Stomach (tissue), 9 donors: ENCODE measurements around the gene GPX5. TPM values are rescaled to one million over a fixed set of nuclear protein-coding genes. Genes with fewer than 3 reads are reported as not detected.
"Not testable (repeated sequence)": the region's sequence is repeated elsewhere in the genome, so short reads cannot be mapped to it uniquely, and the experiment has no call there.

Source experiments
- DNase-seq, 2 donors: peaks; one replicate each; pipeline versions ENCODE4 v3.0.0 to v3.0.0-alpha.2; 2013 to 2019
- H3K27ac ChIP-seq, 5 donors: fragments of 200-600 bp in 4 of 5; sonication (generic) in 4 of 5; one replicate each; pipeline ENCODE4 v1.5.1; 2013 to 2019; ENCODE audit warnings: mild to moderate bottlenecking in 1 of 5, moderate library complexity in 1 of 5
- H3K27me3 ChIP-seq, 3 donors: fragments of 200-600 bp; sonication (generic); one replicate each; pipeline ENCODE4 v1.5.1; 2017 to 2019; ENCODE audit warnings: mixed run types in 1 of 3
- H3K36me3 ChIP-seq, 4 donors: fragments of 200-600 bp; sonication (generic); 1 replicate in 3 of 4; 2 replicates in 1 of 4; pipeline ENCODE4 v1.5.1; 2016 to 2019
- H3K4me1 ChIP-seq, 4 donors: fragments of 200-600 bp; sonication (generic); one replicate each; pipeline ENCODE4 v1.5.1; 2016 to 2019
- H3K4me3 ChIP-seq, 4 donors: fragments of 200-600 bp; sonication (generic) in 3 of 4; one replicate each; pipeline ENCODE4 v1.5.1; 2016 to 2019; ENCODE audit warnings: mild to moderate bottlenecking in 1 of 4
- H3K9me3 ChIP-seq, 4 donors: fragments of 200-600 bp; sonication (generic); one replicate each; pipeline ENCODE4 v1.5.1; 2016 to 2019
- CTCF ChIP-seq, 7 experiments: fragments of 450-650 bp in 4 of 7; fragments of 200-600 bp in 3 of 7; sonication (generic) in 3 of 7; IDR thresholded peaks; one replicate each; pipeline ENCODE4 v1.5.1; 2016 to 2019; ENCODE audit warnings: antibody characterized with exemption in 7 of 7, control low read depth in 2 of 7, mild to moderate bottlenecking in 1 of 7
- EP300 ChIP-seq: sonication (generic); formaldehyde crosslinking; IDR thresholded peaks from one replicate; pipeline ENCODE4 v1.6.1; 2017; ENCODE audit warnings: antibody characterized with exemption
- POLR2A ChIP-seq, 4 donors: fragments of 450-650 bp; IDR thresholded peaks; one replicate each; pipeline ENCODE4 v1.6.1; 2016; ENCODE audit warnings: antibody characterized with exemption in 4 of 4, control low read depth in 2 of 4, mild to moderate bottlenecking in 1 of 4, moderate library complexity in 1 of 4
- POLR2AphosphoS5 ChIP-seq, 3 donors: sonication (generic); formaldehyde crosslinking; IDR thresholded peaks; one replicate each; pipeline ENCODE4 v1.6.1; 2016; ENCODE audit warnings: antibody characterized with exemption in 3 of 3
- WGBS, 5 donors: extraction: QIAGEN DNeasy Blood & Tissue Kit in 3 of 5; methylation state at CpG; one replicate each; pipeline versions ENCODE4 v1.1.5 to v1.1.7; 2013 to 2018; 5-methylcytosine and 5-hydroxymethylcytosine counted together
- intact Hi-C: fragments of 100-400 bp; cut with DNase I; formaldehyde crosslinking; loops from one replicate; pipeline ENCODE4 v1.15.1; 2023; ENCODE audit warnings: low total_unique reads
- polyA plus RNA-seq, 3 donors: library from polyadenylated mRNA; stranded (reverse); fragments of 200-250 nt; gene quantifications; one replicate each; pipeline ENCODE4 v1.2.3, GENCODE V29; 2013
- total RNA-seq, 5 donors: library from RNA; depleted of rRNA; stranded (reverse); fragments of >200 nt; gene quantifications; one replicate each; pipeline versions ENCODE4 v1.1.0 to v1.2.3, GENCODE V29; 2014 to 2016
- donor health status: healthy with polysubstance abuse.
- donor health status: Bipolar disorder and iron deficiency.
- donor health status: healthy.

The GPX5 gene
- total and polyA plus RNA-seq, 8 donors: not detected

GRCh38 chr6:28497893-28498292, 27.8 kb upstream of the GPX5 start:
- intact Hi-C loops: no loop called here
- 16 to 38% (median 30%) methylated on average over 3 of the region's 3 CpGs for WGBS, 5 donors
- no peaks in the 10 kb centered on the region for H3K36me3 ChIP-seq
- H3K27ac ChIP-seq: no peak overlapping the region
- no peak for TF ChIP-seq POLR2A (IDR thresholded peaks at IDR 0.05)
- TF ChIP-seq EP300: no peak
- TF ChIP-seq CTCF (IDR thresholded peaks at IDR 0.05): no peak
- TF ChIP-seq POLR2AphosphoS5 (IDR thresholded peaks at IDR 0.05): no peak
- no peak for DNase-seq
- no peak overlapping the region for H3K4me3 ChIP-seq
- H3K9me3 ChIP-seq: no peaks in the 10 kb centered on the region
- H3K27me3 ChIP-seq: peaks cover 0 to 47% (median 0%) of the 10 kb centered on the region in 3 donors
- no peaks in the 10 kb centered on the region for H3K4me1 ChIP-seq

- H3K4me1 ChIP-seq: no peaks in the 10 kb centered on the region
- no peak overlapping the region for H3K27ac ChIP-seq
- H3K9me3 ChIP-seq: no peaks in the 10 kb centered on the region
- TF ChIP-seq CTCF (IDR thresholded peaks at IDR 0.05) (no peak), POLR2AphosphoS5 (IDR thresholded peaks at IDR 0.05) (no peak), EP300 (no peak), POLR2A (IDR thresholded peaks at IDR 0.05) (no peak)
- intact Hi-C loops: no loop called here
- peaks cover 0 to 25% (median 0%) of the 10 kb centered on the region in 3 donors for H3K27me3 ChIP-seq
- DNase-seq: no peak
- no peak overlapping the region for H3K4me3 ChIP-seq
- 74 to 93% (median 87%) methylated on average over 6 of the region's 6 CpGs for WGBS, 5 donors
- H3K36me3 ChIP-seq: no peaks in the 10 kb centered on the region
Observed at GRCh38 chr6:28501259-28501658, 24.4 kb upstream of the GPX5 start.

- H3K27me3 ChIP-seq: peaks cover 0 to 27% (median 0%) of the 10 kb centered on the region in 3 donors
- WGBS, 5 donors: 89 to 97% (median 96%) methylated on average over 5 to 35 of the region's 35 CpGs
- H3K4me1 ChIP-seq, DNase-seq, H3K9me3 ChIP-seq, H3K4me3 ChIP-seq, H3K27ac ChIP-seq, intact Hi-C loops, H3K36me3 ChIP-seq: not testable (repeated sequence)
Observed at GRCh38 chr6:28502136-28502535, 23.5 kb upstream of the GPX5 start.

GRCh38 chr6:28502709-28503305, 22.9 kb upstream of the GPX5 start:
- intact Hi-C loops, H3K9me3 ChIP-seq, H3K4me3 ChIP-seq, H3K36me3 ChIP-seq, H3K4me1 ChIP-seq, H3K27ac ChIP-seq, DNase-seq: not testable (repeated sequence)
- WGBS, 5 donors: 46 to 56% (median 50%) methylated on average over 7 of the region's 7 CpGs
- peaks cover 0 to 27% (median 0%) of the 10 kb centered on the region in 3 donors for H3K27me3 ChIP-seq

- 83 to 100% (median 88%) methylated on average over 1 of the region's 1 CpG for WGBS, 5 donors
Observed at GRCh38 chr6:28505733-28506132, 19.9 kb upstream of the GPX5 start.

More at GRCh38 chr6:28505733-28506132, 19.9 kb upstream of the GPX5 start:
- Histone ChIP-seq H3K4me3 (no peak overlapping the region), H3K27me3 (peaks cover 0 to 13% (median 0%) of the 10 kb centered on the region in 3 donors), H3K27ac (no peak overlapping the region), H3K9me3 (no peaks in the 10 kb centered on the region), H3K36me3 (no peaks in the 10 kb centered on the region), H3K4me1 (no peaks in the 10 kb centered on the region)
- intact Hi-C loops: no loop called here
- no peak for TF ChIP-seq POLR2A (IDR thresholded peaks at IDR 0.05)
- no peak for TF ChIP-seq POLR2AphosphoS5 (IDR thresholded peaks at IDR 0.05)
- no peak for TF ChIP-seq EP300
- no peak for TF ChIP-seq CTCF (IDR thresholded peaks at IDR 0.05)
- DNase-seq: no peak
